ENCODE results near the gene GLRX5.

The GLRX5 gene

DNA sequence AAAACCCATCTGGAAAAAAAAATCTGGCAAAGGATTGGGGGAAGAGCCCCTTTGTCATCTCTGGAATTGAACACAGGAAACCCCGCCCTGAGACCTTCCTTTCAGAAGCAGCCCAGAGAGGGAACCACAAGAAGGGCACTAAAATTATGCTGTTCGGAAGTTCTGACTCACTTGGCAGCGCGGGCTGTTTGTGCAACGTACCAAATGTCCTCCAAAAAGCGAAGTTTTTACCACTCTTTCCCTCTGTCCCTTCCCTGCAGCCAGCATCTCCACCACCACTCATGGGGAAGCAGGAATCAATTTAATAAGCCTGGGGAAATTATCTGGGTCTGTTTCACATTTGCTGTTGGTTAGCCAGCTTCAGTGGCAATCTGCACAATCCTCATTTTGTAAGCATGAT lies 15.2 kb upstream of the GLRX5 start:
- Histone ChIP-seq H3K9ac (ENCODE audit: low read length) (peak overlapping the region; percentile 73), H2AFZ (ENCODE audit: low read depth, low read length) (no peak overlapping the region), H3K36me3 (replicated peaks; ENCODE audit: low read depth, low read length) (no peaks in the 10 kb centered on the region), H3K4me1 (ENCODE audit: low read length) (peaks cover 84% of the 10 kb centered on the region), H3K4me2 (ENCODE audit: low read length) (peak overlapping the region; percentile 98), H3K27ac (ENCODE audit: low read length) (peak overlapping the region; percentile 93), H3K79me2 (ENCODE audit: low read length) (peaks cover 12% of the 10 kb centered on the region), H3K27me3 (ENCODE audit: low read depth, low read length) (no peaks in the 10 kb centered on the region), H4K20me1 (ENCODE audit: insufficient read depth, low read length) (peaks cover 2% of the 10 kb centered on the region; the same call in 1 of the 2 replicates), H3K9me3 (ENCODE audit: insufficient read depth, low read length) (no peaks in the 10 kb centered on the region), H3K4me3 (ENCODE audit: low read length) (peak overlapping the region; percentile 81)
- no peak for TF ChIP-seq EZH2phosphoT487 (IDR thresholded peaks at IDR 0.05; ENCODE audit: low read depth)
- TF ChIP-seq, protein P1, sequence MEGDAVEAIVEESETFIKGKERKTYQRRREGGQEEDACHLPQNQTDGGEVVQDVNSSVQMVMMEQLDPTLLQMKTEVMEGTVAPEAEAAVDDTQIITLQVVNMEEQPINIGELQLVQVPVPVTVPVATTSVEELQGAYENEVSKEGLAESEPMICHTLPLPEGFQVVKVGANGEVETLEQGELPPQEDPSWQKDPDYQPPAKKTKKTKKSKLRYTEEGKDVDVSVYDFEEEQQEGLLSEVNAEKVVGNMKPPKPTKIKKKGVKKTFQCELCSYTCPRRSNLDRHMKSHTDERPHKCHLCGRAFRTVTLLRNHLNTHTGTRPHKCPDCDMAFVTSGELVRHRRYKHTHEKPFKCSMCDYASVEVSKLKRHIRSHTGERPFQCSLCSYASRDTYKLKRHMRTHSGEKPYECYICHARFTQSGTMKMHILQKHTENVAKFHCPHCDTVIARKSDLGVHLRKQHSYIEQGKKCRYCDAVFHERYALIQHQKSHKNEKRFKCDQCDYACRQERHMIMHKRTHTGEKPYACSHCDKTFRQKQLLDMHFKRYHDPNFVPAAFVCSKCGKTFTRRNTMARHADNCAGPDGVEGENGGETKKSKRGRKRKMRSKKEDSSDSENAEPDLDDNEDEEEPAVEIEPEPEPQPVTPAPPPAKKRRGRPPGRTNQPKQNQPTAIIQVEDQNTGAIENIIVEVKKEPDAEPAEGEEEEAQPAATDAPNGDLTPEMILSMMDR (IDR thresholded peaks at IDR 0.05; ENCODE audit: low read depth, low read length): no peak

DNA sequence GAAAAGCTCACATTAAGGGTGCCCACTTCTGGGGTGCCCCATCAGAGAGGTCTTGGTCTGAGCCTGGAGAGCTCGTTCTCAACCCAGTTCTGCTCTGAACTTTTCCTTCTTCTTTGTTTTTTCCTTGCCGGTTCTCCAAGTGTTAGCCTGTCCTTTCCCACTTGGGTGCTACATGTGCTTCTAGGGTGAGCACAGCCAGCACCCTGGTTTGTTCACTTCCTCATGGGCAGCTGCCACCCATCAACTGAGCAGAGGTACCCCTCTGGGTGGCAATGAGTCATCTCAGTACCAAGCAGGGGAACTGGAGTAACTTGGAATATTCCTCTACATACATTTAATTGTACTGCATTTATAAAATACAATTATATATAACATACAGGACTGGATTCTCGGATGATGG lies 14.5 kb upstream of the GLRX5 start:
- no peak overlapping the region; the same call in 1 of the 2 replicates for H2AFZ ChIP-seq (ENCODE audit: low read depth, low read length)
- no peaks in the 10 kb centered on the region for H3K36me3 ChIP-seq (replicated peaks; ENCODE audit: low read depth, low read length)
- no peaks in the 10 kb centered on the region for H4K20me1 ChIP-seq (ENCODE audit: insufficient read depth, low read length)
- peak overlapping the region; percentile 81 for H3K4me3 ChIP-seq (ENCODE audit: low read length)
- H3K9me3 ChIP-seq (ENCODE audit: insufficient read depth, low read length): no peaks in the 10 kb centered on the region
- no peaks in the 10 kb centered on the region for H3K27me3 ChIP-seq (ENCODE audit: low read depth, low read length)
- H3K4me2 ChIP-seq (ENCODE audit: low read length): peak overlapping the region; percentile 98
- H3K27ac ChIP-seq (ENCODE audit: low read length): peak overlapping the region; percentile 93
- H3K4me1 ChIP-seq (ENCODE audit: low read length): peaks cover 82% of the 10 kb centered on the region
- H3K79me2 ChIP-seq (ENCODE audit: low read length): peaks cover 5% of the 10 kb centered on the region
- H3K9ac ChIP-seq (ENCODE audit: low read length): peak overlapping the region; percentile 73
- no peak for TF ChIP-seq EZH2phosphoT487 (IDR thresholded peaks at IDR 0.05; ENCODE audit: low read depth)
- TF ChIP-seq, protein P1 (IDR thresholded peaks at IDR 0.05; ENCODE audit: low read depth, low read length): no peak

DNA sequence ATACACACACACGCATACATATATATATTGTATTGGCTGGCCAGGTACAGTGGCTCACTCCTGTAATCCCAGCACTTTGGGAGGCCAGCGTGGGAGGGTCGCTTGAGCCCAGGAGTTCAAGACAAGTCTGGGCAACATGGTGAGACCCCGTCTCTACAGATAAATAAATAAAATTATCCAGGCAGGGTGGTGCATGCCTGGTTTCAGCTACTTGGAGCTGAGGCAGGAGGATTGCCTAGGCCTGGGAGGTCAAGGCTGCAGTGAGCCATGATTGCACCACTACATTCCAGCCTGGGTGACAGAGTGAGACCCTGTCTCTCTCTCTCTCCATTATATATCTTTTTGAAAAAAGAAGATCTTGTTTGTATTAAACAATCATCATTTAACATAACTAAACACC lies 13.8 kb upstream of the GLRX5 start:
- no peak for TF ChIP-seq EZH2phosphoT487 (IDR thresholded peaks at IDR 0.05; ENCODE audit: low read depth)
- TF ChIP-seq, protein P1 (IDR thresholded peaks at IDR 0.05; ENCODE audit: low read depth, low read length): no peak
- Histone ChIP-seq H3K4me2 (ENCODE audit: low read length) (no peak overlapping the region), H3K4me1 (ENCODE audit: low read length) (peaks cover 80% of the 10 kb centered on the region)

DNA sequence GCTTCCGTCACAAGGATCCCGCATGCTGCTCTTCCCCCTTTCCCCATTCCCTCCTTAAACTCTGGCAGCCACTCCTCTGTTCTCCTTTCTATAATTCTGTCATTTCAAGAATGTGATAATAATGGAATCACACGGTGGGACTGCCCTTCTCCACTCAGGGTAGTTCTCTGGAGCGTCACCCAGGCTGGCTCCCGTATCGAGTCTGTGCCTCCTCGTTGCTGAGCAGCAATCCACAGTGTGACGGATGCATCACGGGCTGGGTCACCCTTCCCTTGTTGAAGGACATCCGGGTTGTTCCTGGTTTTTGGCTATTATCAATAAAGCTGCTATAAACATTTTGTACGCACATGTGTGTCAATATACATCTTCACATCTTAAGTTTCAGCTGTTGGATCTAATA lies 12.7 kb upstream of the GLRX5 start:
- H3K27ac ChIP-seq (ENCODE audit: low read length): no peak overlapping the region
- peaks cover 77% of the 10 kb centered on the region for H3K4me1 ChIP-seq (ENCODE audit: low read length)

More for the DNA sequence above, 13.8 kb upstream of the GLRX5 start:
- Histone ChIP-seq H3K36me3 (replicated peaks; ENCODE audit: low read depth, low read length) (no peaks in the 10 kb centered on the region), H2AFZ (ENCODE audit: low read depth, low read length) (no peak overlapping the region), H3K4me3 (ENCODE audit: low read length) (no peak overlapping the region), H3K27me3 (ENCODE audit: low read depth, low read length) (no peaks in the 10 kb centered on the region), H3K9ac (ENCODE audit: low read length) (no peak overlapping the region), H3K27ac (ENCODE audit: low read length) (no peak overlapping the region), H4K20me1 (ENCODE audit: insufficient read depth, low read length) (no peaks in the 10 kb centered on the region), H3K9me3 (ENCODE audit: insufficient read depth, low read length) (no peaks in the 10 kb centered on the region), H3K79me2 (ENCODE audit: low read length) (no peaks in the 10 kb centered on the region)

More for the DNA sequence above, 12.7 kb upstream of the GLRX5 start:
- no peaks in the 10 kb centered on the region for H3K36me3 ChIP-seq (replicated peaks; ENCODE audit: low read depth, low read length)
- H2AFZ ChIP-seq (ENCODE audit: low read depth, low read length): no peak overlapping the region
- no peak overlapping the region for H3K9ac ChIP-seq (ENCODE audit: low read length)
- H3K79me2 ChIP-seq (ENCODE audit: low read length): no peaks in the 10 kb centered on the region
- H3K27me3 ChIP-seq (ENCODE audit: low read depth, low read length): no peaks in the 10 kb centered on the region
- no peaks in the 10 kb centered on the region for H3K9me3 ChIP-seq (ENCODE audit: insufficient read depth, low read length)
- H3K4me2 ChIP-seq (ENCODE audit: low read length): peak overlapping the region; percentile 64; the same call in 1 of the 2 replicates
- no peak for TF ChIP-seq EZH2phosphoT487 (IDR thresholded peaks at IDR 0.05; ENCODE audit: low read depth)
- TF ChIP-seq, protein P1 (IDR thresholded peaks at IDR 0.05; ENCODE audit: low read depth, low read length): no peak
- H4K20me1 ChIP-seq (ENCODE audit: insufficient read depth, low read length): no peaks in the 10 kb centered on the region
- H3K4me3 ChIP-seq (ENCODE audit: low read length): no peak overlapping the region
